Measurements from ENCODE around the gene TWSG1.

The TWSG1 gene

DNA sequence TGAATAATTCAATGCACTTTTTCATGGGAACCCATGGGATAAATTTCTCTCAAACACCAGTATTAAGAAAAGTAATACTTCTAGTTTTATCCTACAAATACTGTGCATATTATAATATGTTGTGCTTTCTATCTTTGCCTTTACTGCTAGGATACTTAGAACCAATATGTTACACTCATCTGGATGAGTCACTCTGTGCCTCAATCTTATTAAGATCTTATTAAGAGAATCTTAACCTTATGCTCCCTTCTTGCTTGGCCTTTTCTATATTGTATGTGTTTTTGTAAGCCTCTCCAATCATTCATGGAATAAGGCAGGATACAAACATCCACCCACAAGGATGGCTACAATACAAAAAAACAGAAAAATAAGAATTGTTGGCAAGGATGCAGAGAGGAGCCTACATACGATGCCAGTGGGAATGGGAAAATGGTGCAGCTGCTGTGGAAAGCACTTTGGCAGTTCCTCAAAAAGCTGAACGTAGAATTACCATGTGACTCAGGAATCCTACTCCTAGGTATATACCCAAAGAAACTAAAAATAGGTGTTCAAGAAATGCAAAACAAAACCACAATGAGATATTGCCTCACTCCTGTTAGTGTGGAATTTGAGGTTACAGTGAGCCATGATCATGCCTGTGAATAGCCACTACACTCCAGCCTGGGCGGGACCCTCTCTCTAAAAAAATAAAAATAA, 10.7 kb upstream of the TWSG1 start:
- H3K4me3 Mint-ChIP-seq, result no peak overlapping the region
- peaks cover 2% of the 10 kb centered on the region for H3K36me3 Mint-ChIP-seq (ENCODE audit: low read depth)
- no peaks in the 10 kb centered on the region for H3K9me3 Mint-ChIP-seq
- H3K27me3 Mint-ChIP-seq (ENCODE audit: low read depth), result peaks cover 22% of the 10 kb centered on the region
- no peak overlapping the region for H3K27ac Mint-ChIP-seq
- no peaks in the 10 kb centered on the region for H3K4me1 Mint-ChIP-seq (ENCODE audit: low read depth)

DNA sequence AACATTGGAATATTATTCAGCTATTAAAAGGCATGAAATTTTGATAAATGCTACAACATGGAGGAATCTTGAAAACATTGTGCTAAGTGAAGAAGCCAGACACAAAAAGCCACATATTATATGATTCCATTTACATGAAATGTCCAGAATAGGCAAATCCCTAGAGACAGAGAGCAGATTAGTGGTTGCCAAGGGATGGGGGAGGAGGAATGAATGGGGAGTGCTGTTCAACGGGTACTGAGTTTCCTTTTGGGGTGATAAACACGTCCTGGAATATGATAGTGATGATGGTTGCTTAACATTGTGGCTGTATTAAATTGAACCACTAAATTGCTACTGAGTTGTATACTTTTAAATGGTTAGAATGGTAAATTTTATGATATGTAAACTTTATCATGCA, 8.9 kb upstream of the TWSG1 start:
- no peaks in the 10 kb centered on the region for H3K9me3 Mint-ChIP-seq
- peaks cover 31% of the 10 kb centered on the region for H3K27me3 Mint-ChIP-seq (ENCODE audit: low read depth)
- peaks cover 2% of the 10 kb centered on the region for H3K36me3 Mint-ChIP-seq (ENCODE audit: low read depth)
- no peak overlapping the region for H3K4me3 Mint-ChIP-seq
- no peak overlapping the region for H3K27ac Mint-ChIP-seq
- H3K4me1 Mint-ChIP-seq (ENCODE audit: low read depth), result no peaks in the 10 kb centered on the region

GRCh38 chr18:9328776-9329175, 5.8 kb upstream of the TWSG1 start:
- Mint-ChIP-seq H3K4me1 (ENCODE audit: low read depth) (peaks cover under 1% of the 10 kb centered on the region), H3K9me3 (no peaks in the 10 kb centered on the region), H3K36me3 (ENCODE audit: low read depth) (peaks cover 2% of the 10 kb centered on the region), H3K4me3 (no peak overlapping the region), H3K27me3 (ENCODE audit: low read depth) (peaks cover 51% of the 10 kb centered on the region), H3K27ac (no peak overlapping the region)

DNA sequence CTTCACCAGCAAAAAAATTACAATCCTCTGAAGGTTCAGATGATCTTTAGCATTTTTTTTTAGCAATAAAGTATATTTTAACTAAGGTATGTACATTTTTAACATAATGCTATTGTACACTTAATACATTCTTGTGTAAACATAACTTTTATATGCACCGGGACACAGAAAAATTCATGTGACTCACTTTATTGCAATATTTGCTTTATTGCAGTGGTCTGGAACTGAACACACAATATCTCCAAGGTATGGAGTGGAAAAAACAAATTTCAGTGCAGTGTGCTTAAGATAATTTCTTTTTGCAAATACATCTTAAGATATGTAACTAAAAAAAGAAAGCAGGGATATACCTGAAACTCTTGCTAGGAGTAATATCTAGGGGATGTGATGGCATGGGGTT, 5.1 kb upstream of the TWSG1 start:
- no peak overlapping the region for H3K27ac Mint-ChIP-seq
- H3K36me3 Mint-ChIP-seq (ENCODE audit: low read depth), result peaks cover 2% of the 10 kb centered on the region
- H3K4me3 Mint-ChIP-seq, result no peak overlapping the region
- peaks cover 52% of the 10 kb centered on the region for H3K27me3 Mint-ChIP-seq (ENCODE audit: low read depth)
- peaks cover 3% of the 10 kb centered on the region for H3K4me1 Mint-ChIP-seq (ENCODE audit: low read depth)
- no peaks in the 10 kb centered on the region for H3K9me3 Mint-ChIP-seq

GRCh38 chr18:9330419-9330818, 4.2 kb upstream of the TWSG1 start:
- peaks cover 52% of the 10 kb centered on the region for H3K27me3 Mint-ChIP-seq (ENCODE audit: low read depth)

GRCh38 chr18:9333441-9334328, 888 bp upstream of the TWSG1 start:
- Mint-ChIP-seq H3K4me3 (peak overlapping the region; percentile 94), H3K9me3 (no peaks in the 10 kb centered on the region), H3K36me3 (ENCODE audit: low read depth) (peaks cover 2% of the 10 kb centered on the region), H3K4me1 (ENCODE audit: low read depth) (peaks cover 19% of the 10 kb centered on the region), H3K27ac (peak overlapping the region; percentile 86), H3K27me3 (ENCODE audit: low read depth) (peaks cover 40% of the 10 kb centered on the region)

More at GRCh38 chr18:9330419-9330818, 4.2 kb upstream of the TWSG1 start:
- peaks cover 6% of the 10 kb centered on the region for H3K4me1 Mint-ChIP-seq (ENCODE audit: low read depth)
- no peak overlapping the region for H3K4me3 Mint-ChIP-seq
- H3K36me3 Mint-ChIP-seq (ENCODE audit: low read depth), result peaks cover 2% of the 10 kb centered on the region
- no peak overlapping the region for H3K27ac Mint-ChIP-seq
- H3K9me3 Mint-ChIP-seq, result no peaks in the 10 kb centered on the region

GRCh38 chr18:9334973-9335696, 562 bp downstream of the TWSG1 start:
- peak overlapping the region; percentile 94 for H3K4me3 Mint-ChIP-seq
- H3K4me1 Mint-ChIP-seq (ENCODE audit: low read depth), result peaks cover 19% of the 10 kb centered on the region
- no peaks in the 10 kb centered on the region for H3K9me3 Mint-ChIP-seq
- peaks cover 1% of the 10 kb centered on the region for H3K36me3 Mint-ChIP-seq (ENCODE audit: low read depth)
- no peak overlapping the region for H3K27ac Mint-ChIP-seq
- peaks cover 31% of the 10 kb centered on the region for H3K27me3 Mint-ChIP-seq (ENCODE audit: low read depth)

- Mint-ChIP-seq H3K27me3 (ENCODE audit: low read depth) (peaks cover 30% of the 10 kb centered on the region), H3K36me3 (ENCODE audit: low read depth) (peaks cover 1% of the 10 kb centered on the region), H3K27ac (no peak overlapping the region), H3K4me3 (peak overlapping the region; percentile 80), H3K9me3 (no peaks in the 10 kb centered on the region), H3K4me1 (ENCODE audit: low read depth) (peaks cover 19% of the 10 kb centered on the region)
Measured at GRCh38 chr18:9335697-9336045, 1.1 kb downstream of the TWSG1 start.

DNA sequence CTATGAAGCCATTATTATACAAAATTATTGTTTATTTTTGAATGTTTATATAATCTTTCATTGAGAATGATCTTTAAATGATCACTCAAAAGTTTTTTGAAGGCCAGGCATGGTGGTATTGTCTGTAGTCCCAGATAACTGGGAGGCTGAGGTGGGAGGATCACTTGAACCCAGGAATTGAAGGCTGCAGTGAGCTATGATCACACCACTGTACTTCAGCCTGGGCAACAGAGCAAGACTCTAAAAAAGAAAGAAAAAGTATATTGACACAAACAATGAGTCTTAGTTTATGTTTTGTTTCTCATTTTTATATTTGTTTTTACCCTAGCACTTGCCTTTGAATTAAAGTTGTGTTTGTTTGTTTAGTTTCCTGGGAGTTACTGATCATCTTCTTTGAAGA, 2.3 kb downstream of the TWSG1 start:
- Mint-ChIP-seq H3K27ac (no peak overlapping the region), H3K36me3 (ENCODE audit: low read depth) (peaks cover 5% of the 10 kb centered on the region), H3K27me3 (ENCODE audit: low read depth) (peaks cover 22% of the 10 kb centered on the region), H3K9me3 (no peaks in the 10 kb centered on the region), H3K4me1 (ENCODE audit: low read depth) (peaks cover 19% of the 10 kb centered on the region), H3K4me3 (no peak overlapping the region)

DNA sequence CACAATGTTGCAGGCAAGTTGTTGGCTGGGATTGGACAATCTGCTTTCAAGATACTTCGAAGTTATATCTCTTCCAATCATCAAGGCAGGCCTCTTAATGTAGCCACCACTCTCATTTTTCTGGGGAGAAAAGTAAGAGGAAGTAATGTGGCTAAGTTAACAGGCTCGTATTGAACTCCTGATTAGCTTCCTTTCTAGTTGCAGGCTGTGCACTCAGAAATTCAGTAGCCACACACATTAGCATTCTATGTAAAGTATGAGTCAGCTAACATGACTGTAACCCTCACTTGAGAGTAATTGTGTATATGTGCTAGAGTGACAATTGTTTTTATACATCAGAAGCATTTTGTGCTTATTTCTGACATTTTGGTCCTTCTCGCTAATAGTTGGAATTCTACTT, 3.3 kb downstream of the TWSG1 start:
- H3K4me3 Mint-ChIP-seq, result no peak overlapping the region
- no peak overlapping the region for H3K27ac Mint-ChIP-seq
- peaks cover 19% of the 10 kb centered on the region for H3K4me1 Mint-ChIP-seq (ENCODE audit: low read depth)
- no peaks in the 10 kb centered on the region for H3K9me3 Mint-ChIP-seq
- peaks cover 5% of the 10 kb centered on the region for H3K36me3 Mint-ChIP-seq (ENCODE audit: low read depth)
- peaks cover 13% of the 10 kb centered on the region for H3K27me3 Mint-ChIP-seq (ENCODE audit: low read depth)

DNA sequence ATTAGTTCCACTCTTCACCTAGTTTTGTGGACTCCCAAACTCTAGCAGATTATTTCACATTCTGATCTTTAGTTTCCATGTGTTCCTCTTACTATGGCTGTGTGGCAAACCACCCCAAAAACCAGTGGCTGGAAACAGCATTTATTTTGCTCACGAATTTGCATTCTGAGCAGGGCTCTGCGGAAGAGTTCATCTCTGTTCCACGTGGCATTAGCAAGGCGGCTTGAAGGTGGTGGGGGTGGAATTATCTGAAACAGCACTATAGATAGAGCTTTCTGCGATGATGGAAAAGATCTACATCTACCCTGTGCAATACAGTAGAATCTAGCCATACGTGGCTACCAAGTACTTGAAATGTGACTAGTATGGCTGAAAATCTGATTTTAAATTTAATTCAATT, 5.9 kb downstream of the TWSG1 start:
- H3K27ac Mint-ChIP-seq, result no peak overlapping the region
- peaks cover 13% of the 10 kb centered on the region for H3K4me1 Mint-ChIP-seq (ENCODE audit: low read depth)
- H3K9me3 Mint-ChIP-seq, result no peaks in the 10 kb centered on the region
- H3K27me3 Mint-ChIP-seq (ENCODE audit: low read depth), result no peaks in the 10 kb centered on the region
- H3K36me3 Mint-ChIP-seq (ENCODE audit: low read depth), result peaks cover 8% of the 10 kb centered on the region
- H3K4me3 Mint-ChIP-seq, result no peak overlapping the region

DNA sequence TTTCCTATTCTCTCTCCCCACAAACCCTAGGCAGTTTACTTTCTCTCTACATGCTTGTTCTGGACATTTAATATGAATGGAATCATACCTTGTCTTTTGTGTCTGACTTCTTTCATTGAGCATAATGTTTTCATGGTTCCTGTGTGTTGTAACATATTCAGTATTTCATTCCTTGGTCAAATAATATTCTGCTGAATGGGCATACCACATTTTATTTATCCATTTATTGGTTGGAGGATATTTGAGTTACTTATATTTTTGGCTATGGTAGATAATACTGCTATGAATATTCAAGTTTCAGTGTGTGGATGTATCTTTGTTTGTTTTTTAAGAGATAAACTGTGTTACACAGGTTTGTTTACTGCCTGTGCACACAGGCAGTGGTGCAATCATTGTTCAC, 9.0 kb downstream of the TWSG1 start:
- no peaks in the 10 kb centered on the region for H3K9me3 Mint-ChIP-seq
- H3K27ac Mint-ChIP-seq, result no peak overlapping the region
- H3K4me1 Mint-ChIP-seq (ENCODE audit: low read depth), result peaks cover 7% of the 10 kb centered on the region
- H3K27me3 Mint-ChIP-seq (ENCODE audit: low read depth), result no peaks in the 10 kb centered on the region
- H3K36me3 Mint-ChIP-seq (ENCODE audit: low read depth), result peaks cover 7% of the 10 kb centered on the region
- H3K4me3 Mint-ChIP-seq, result no peak overlapping the region

DNA sequence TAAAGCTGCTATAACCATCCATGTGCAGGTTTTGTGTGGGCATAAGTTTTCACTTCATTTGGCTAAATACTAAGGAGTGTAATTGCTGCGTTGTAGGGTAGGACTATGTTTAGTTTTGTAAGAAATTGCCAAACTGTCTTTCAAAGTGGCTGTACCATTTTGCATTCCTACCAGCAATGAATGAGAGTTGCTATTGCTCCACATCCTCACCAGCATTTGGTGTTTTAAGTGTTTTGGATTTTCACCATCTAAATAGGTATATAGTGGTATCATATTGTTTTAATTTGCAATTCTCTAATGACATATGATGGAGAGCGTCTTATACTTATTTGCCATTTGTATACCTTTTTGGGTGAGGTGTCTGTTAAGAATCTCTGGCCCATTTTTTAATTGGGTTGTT, 12.2 kb downstream of the TWSG1 start:
- no peaks in the 10 kb centered on the region for H3K9me3 Mint-ChIP-seq
- peaks cover 4% of the 10 kb centered on the region for H3K36me3 Mint-ChIP-seq (ENCODE audit: low read depth)
- H3K27ac Mint-ChIP-seq, result no peak overlapping the region
- H3K4me1 Mint-ChIP-seq (ENCODE audit: low read depth), result peaks cover 9% of the 10 kb centered on the region
- H3K4me3 Mint-ChIP-seq, result no peak overlapping the region
- H3K27me3 Mint-ChIP-seq (ENCODE audit: low read depth), result no peaks in the 10 kb centered on the region

GRCh38 chr18:9348079-9348671, 13.6 kb downstream of the TWSG1 start:
- no peaks in the 10 kb centered on the region for H3K9me3 Mint-ChIP-seq
- peaks cover 9% of the 10 kb centered on the region for H3K4me1 Mint-ChIP-seq (ENCODE audit: low read depth)
- no peak overlapping the region for H3K4me3 Mint-ChIP-seq
- no peaks in the 10 kb centered on the region for H3K27me3 Mint-ChIP-seq (ENCODE audit: low read depth)
- H3K36me3 Mint-ChIP-seq (ENCODE audit: low read depth), result peaks cover 4% of the 10 kb centered on the region
- no peak overlapping the region for H3K27ac Mint-ChIP-seq
